Activated naive CD8-positive, alpha-beta T cell treated with anti-CD3 and anti-CD28 coated beads for 36 hours (primary cell): Measurements from ENCODE around the gene ITGBL1. TPM values are rescaled to one million over a fixed set of nuclear protein-coding genes. Genes with fewer than 3 reads are reported as not detected.

Experiments
- total RNA-seq, 2 experiments: library from RNA; stranded (reverse); gene quantifications; one replicate each; pipeline ENCODE4 v1.2.3, GENCODE V29; 2021

Gene ITGBL1
- total RNA-seq, 2 experiments from 2014 or later = not detected

Other genes starting within 250 kb of the ITGBL1 start
- gene NALCN, start 36.2 kb upstream of the ITGBL1 start, total RNA-seq = not detected